HUDEP-2 (cell line): Measurements from ENCODE around the gene HSPH1.

ENCODE experiments used
- DNase-seq, 76 experiments: peaks; one replicate each; lab custom pipeline; 2025; ENCODE audit not compliant: unreplicated experiment in 76 of 76; lab: John Stamatoyannopoulos, UW

HSPH1 gene

DNA sequence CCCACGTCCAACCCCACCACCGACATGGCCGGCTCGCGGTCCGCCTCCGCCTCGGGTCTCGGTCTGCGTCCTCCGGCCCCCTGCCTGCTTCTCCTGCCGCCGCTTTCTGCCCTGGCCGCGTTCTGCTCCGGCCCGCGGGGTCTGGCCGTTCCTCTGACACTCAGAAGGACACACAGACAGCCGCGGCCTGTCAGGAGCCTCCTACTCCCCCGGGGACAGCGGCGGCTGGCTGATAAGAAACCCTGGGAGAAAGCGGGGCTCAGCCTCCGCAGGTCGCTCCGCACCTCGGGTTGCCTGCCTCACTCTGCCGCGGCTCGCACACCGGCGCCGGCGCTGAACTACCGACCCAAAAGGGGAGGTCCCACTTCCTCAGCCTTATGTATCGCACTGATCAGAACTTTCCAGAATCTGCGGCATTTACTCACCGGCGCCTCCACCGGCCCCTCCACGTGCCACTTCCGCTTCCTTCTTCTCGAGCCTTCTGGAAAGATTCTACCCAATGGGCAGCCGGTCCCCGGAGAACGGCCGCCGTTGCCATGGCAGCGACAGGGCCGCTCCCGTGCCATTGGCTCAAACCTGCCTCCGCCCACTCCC is at the start of gene HSPH1:
Gene HSPH1, minus strand, starts transcription at position 348 of the 594 bp plus-strand sequence. Its CDS starts 322 bp downstream, at position 26.
- peak in 74 of 76 experiments; percentile 66 to 99 (median 96) for DNase-seq

GRCh38 chr13:31209841-31210210 is 48.1 kb upstream of the HSPH1 start:
- no peak for DNase-seq

- DNase-seq: peak in 73 of 76 experiments; percentile 7 to 85 (median 51)
These were observed 47.6 kb upstream of the HSPH1 start for GRCh38 chr13:31209172-31209840.

GRCh38 chr13:31208559-31209122 is 46.9 kb upstream of the HSPH1 start:
- no peak for DNase-seq

- no peak for DNase-seq
These were observed 46.2 kb upstream of the HSPH1 start for GRCh38 chr13:31207661-31208552.

DNA sequence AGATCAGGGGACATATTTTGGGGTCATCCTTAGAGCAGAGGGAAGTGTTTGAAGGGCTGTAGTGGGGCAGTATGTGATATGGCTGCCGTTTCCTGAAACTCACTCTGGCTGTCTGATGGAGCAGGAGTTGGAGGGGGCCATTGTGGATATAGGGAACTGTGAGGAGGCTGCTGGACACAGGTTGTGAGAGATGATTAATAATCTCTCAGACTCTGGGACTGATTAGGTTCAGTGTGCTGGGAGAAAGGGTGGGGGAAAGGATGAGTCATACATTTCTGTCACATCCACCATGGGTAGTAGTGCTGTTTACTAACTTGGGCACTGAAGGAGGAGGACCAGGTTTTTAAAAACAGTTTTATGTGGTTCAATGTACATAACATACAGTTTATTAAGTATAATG is 42.9 kb upstream of the HSPH1 start:
- peak in 61 of 76 experiments; percentile 1 to 80 (median 36) for DNase-seq

DNA sequence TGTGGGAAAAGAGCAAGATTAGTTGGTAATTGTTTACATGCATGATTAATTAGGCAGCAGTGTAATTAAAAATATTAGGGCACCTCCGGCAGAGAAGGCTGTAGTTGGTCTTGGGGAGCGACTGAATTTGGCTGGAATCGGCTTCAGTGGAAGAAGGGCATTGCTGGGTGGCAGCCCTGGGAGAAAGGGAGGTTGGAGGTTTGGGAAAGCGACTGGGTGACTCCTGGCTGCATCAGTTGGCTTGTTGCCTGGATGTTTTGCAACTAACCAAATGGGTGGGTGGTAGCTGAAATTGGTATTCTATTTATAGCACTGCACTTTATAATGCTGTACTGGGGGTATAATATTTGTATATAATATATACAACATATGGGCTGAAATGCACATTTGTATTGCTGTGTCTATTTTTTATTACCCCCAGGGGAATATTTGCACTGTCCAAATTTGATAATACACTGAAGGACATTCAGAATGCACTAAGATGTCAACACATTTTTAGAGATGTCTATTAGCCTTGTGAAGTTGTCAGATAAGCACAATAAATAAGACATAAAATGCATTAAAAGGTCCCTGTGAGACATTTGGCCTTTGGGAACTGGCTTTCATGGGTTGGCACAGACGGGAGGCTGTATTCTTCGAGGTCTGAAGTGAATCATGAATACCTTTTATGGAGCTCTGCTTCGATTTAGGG is 39.8 kb upstream of the HSPH1 start:
- DNase-seq: peak in 3 of 76 experiments; percentile 2 to 7 (median 4)

- DNase-seq: peak in 35 of 76 experiments; percentile 5 to 55 (median 25)
These were observed 38.9 kb upstream of the HSPH1 start for GRCh38 chr13:31200637-31200971.

- peak in 70 of 76 experiments; percentile 1 to 79 (median 55) for DNase-seq
These were observed 38.3 kb upstream of the HSPH1 start, which contains the start of gene B3GLCT for GRCh38 chr13:31199849-31200636. B3GLCT (plus strand) TSS chr13:31199975; CDS start chr13:31200085, 110 bp downstream.

- DNase-seq: no peak
These were observed 37.8 kb upstream of the HSPH1 start for GRCh38 chr13:31199527-31199848.

- DNase-seq: no peak
These were observed 36.8 kb upstream of the HSPH1 start for GRCh38 chr13:31198519-31198918.

- DNase-seq: no peak
These were observed 35.3 kb upstream of the HSPH1 start for GRCh38 chr13:31196992-31197391.

DNA sequence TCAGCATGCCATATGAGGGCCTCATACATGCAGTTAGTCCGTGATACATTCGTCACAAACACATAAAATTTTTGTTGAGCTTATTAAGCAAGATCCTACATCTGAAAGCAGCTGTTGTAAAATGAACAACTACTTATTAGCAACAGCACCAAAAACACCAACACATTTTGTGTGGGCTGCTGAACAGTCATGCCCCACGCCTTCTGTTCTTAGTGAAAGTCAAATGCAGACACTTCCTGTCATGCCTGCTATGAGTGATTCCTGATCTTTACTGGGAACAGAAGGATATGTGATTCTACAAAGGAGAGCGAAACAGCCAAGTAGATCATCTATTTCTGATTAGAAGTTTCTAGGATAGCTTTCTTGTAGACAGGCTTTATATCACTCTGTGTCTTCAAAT is 33.9 kb upstream of the HSPH1 start:
- DNase-seq: no peak

DNA sequence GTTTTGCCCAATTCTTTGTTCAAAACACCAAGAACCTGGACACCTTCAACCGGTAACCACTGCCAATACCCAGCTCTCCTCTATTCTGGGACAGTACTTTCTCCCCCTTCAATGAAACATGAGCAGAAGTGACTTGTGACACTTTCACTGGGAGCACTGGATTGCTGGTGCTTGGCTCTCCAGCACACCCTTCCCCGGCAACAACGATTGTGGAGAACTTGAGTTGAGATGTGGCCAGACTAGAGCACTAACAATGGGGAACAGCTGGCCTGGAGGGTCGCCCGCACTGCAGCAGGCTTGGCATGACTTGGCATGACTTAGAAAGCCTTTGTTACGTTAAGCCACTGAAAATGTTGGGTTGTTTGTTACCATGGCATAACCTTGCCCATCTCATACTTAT is 30.6 kb upstream of the HSPH1 start:
- no peak for DNase-seq

- no peak for DNase-seq
These were observed 30.0 kb upstream of the HSPH1 start for GRCh38 chr13:31191748-31192147.

GRCh38 chr13:31184981-31185645 is 23.4 kb upstream of the HSPH1 start:
- no peak for DNase-seq

GRCh38 chr13:31184451-31184850 is 22.7 kb upstream of the HSPH1 start:
- no peak for DNase-seq

GRCh38 chr13:31182987-31183386 is 21.3 kb upstream of the HSPH1 start:
- DNase-seq: no peak

DNA sequence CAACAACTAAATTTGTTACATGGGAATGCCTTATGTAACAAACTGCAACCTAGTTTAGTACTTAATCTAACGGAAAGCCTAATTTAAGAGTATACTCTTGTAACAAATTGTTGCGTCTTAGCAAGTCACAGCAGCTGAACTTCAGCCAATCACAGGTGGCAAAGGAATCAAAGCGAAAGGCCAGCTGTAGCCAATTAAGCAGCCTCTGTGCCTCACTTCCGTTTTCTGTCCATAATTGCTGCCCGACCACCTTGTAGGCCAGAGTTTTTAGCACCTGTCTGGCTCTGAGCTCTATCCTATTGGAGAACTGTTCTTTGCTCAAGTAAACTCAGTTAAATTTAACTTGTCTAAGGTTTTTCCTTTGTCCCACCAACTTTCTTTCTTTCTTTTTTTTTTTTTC is 18.1 kb upstream of the HSPH1 start:
- DNase-seq: no peak
